HG03039 (cell line): ENCODE measurements around the gene SLC12A4.

Source experiments
- ATAC-seq: cut with Tn5 transposase; IDR thresholded peaks from one replicate; pipeline ENCODE4 v1.9.1; 2021; ENCODE audit warnings: mild to moderate bottlenecking, moderate library complexity; ENCODE audit not compliant: unreplicated experiment

SLC12A4 gene

GRCh38 chr16:67963662-67964321, 4.6 kb downstream of the SLC12A4 start:
- no peak for ATAC-seq

GRCh38 chr16:67963292-67963661, 5.2 kb downstream of the SLC12A4 start:
- ATAC-seq: no peak

- no peak for ATAC-seq
These were observed 6.3 kb downstream of the SLC12A4 start for GRCh38 chr16:67962135-67962534.

GRCh38 chr16:67961551-67961957, 6.9 kb downstream of the SLC12A4 start:
- no peak for ATAC-seq

- ATAC-seq: no peak
These were observed 8.7 kb downstream of the SLC12A4 start for GRCh38 chr16:67959536-67960329.

- no peak for ATAC-seq
These were observed 10.8 kb downstream of the SLC12A4 start for GRCh38 chr16:67957622-67958021.

GRCh38 chr16:67954421-67955196, 13.8 kb downstream of the SLC12A4 start:
- no peak for ATAC-seq

- no peak for ATAC-seq
These were observed 14.6 kb downstream of the SLC12A4 start for GRCh38 chr16:67953641-67954375.

GRCh38 chr16:67951485-67951884, 17.0 kb downstream of the SLC12A4 start:
- ATAC-seq: no peak

GRCh38 chr16:67950335-67950843, 18.0 kb downstream of the SLC12A4 start:
- ATAC-seq: no peak

- no peak for ATAC-seq
These were observed 18.8 kb downstream of the SLC12A4 start for GRCh38 chr16:67949645-67950044.

GRCh38 chr16:67948015-67948414, 20.4 kb downstream of the SLC12A4 start:
- no peak for ATAC-seq

- ATAC-seq: no peak
These were observed 21.4 kb downstream of the SLC12A4 start for GRCh38 chr16:67946966-67947558.

GRCh38 chr16:67946128-67946569, 22.3 kb downstream of the SLC12A4 start:
- no peak for ATAC-seq

- no peak for ATAC-seq
These were observed 23.0 kb downstream of the SLC12A4 start for GRCh38 chr16:67945392-67945933.

- no peak for ATAC-seq
These were observed 23.6 kb downstream of the SLC12A4 start for GRCh38 chr16:67944690-67945391.

GRCh38 chr16:67943619-67944504, 24.6 kb downstream of the SLC12A4 start, which contains the start of gene LCAT:
TSS of gene LCAT (minus strand) at chr16:67944120. CDS start at chr16:67944101, 19 bp downstream.
- ATAC-seq: no peak

GRCh38 chr16:67943256-67943618, 25.2 kb downstream of the SLC12A4 start:
- ATAC-seq: no peak
